ENCODE measurements around the gene BACH1. TPM values are rescaled to one million over a fixed set of nuclear protein-coding genes. Genes with fewer than 3 reads are reported as not detected.
A peak's percentile ranks its signal among the peaks of the same experiment; 100 is the strongest.
"Not testable (repeated sequence)": the region's sequence is repeated elsewhere in the genome, so short reads cannot be mapped to it uniquely, and the experiment has no call there.

BACH1 gene
- total RNA-seq, 2 donors from 2014 or later = 26.9 to 86.0 TPM

DNA sequence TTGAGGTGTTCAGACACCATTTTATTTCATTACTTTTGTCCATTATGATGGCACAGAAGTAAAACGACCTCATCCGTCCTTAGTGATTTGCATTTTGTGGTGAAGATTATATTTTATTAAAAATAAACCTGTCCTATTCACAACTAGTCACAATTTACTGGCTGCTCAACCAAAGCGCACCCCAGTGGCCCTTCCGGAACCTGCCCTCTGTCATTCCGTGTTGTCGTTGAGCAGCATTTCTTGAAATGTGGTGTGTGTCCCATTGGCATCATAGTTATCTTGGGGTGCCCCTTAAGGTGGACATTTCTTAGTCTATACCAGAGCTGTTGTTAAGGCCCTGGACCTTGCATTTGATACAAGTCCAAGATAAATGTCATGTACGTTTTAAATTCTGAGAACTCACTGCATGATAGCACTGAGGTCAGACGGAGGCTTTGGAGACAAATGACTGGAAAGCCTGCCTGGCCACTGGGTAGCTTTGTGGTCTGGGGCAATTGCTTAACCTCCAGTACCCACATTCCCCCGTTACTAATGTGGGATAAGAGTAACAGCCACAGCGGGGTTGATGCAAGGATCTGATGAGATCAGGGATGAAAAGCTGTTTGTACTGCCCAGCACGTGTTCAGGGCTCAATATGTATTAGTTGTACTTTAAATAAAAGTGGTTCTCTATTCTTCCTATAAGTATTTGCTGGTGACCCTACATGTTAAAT, 36.2 kb downstream of the BACH1 start:
- Mint-ChIP-seq H3K27ac (no peak overlapping the region), H3K27me3 (no peaks in the 10 kb centered on the region), H3K4me1 (peaks cover 24% of the 10 kb centered on the region), H3K9me3 (no peaks in the 10 kb centered on the region), H3K4me3 (no peak overlapping the region), H3K36me3 (ENCODE audit: low read depth) (peaks cover 88% of the 10 kb centered on the region)
- peak; percentile 41 for ATAC-seq (replicated peaks)

DNA sequence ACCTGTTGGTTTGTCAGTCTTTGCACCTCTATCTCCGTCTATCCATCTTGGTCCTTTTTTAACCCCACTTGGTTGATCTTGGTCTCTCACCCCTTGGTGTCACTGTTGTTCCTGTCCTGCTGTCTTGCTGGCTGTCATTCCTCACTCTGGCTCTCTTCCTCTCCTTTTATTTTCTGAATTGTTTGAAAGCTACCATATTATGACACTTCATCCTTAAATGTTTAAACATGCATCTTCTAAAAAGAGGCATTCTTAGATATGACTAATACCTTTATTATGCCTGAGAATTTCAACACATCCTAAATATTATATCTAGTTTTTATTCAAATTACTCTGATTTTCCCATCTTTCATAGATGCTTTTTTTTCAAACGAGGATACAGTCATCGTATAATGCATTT, 37.0 kb downstream of the BACH1 start:
- Mint-ChIP-seq H3K9me3 (no peaks in the 10 kb centered on the region), H3K27me3 (no peaks in the 10 kb centered on the region)

DNA sequence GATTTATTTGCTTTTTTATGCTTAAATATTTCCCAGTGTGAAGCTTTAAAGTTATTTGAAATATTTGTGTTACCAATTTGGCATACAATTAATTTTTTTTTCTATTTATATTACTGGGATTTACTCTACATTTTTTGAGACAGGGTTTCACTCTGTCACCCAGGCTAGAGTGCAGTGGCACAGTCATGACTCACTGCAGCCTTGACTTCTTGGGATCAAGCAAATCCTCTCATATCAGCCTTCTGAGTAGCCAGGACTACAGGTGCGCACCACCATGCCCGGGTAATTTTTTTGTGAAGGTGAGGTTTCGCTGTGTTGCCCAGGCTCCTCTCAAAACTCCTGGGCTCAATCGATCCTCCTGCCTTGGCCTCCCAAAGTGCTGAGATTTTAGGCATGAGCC, 39.5 kb downstream of the BACH1 start:
- H3K36me3 Mint-ChIP-seq (ENCODE audit: low read depth) = peaks cover 85% of the 10 kb centered on the region
- peaks cover 20% of the 10 kb centered on the region for H3K4me1 Mint-ChIP-seq
- no peak overlapping the region for H3K27ac Mint-ChIP-seq
- no peak for ATAC-seq (replicated peaks)
- H3K27me3 Mint-ChIP-seq = no peaks in the 10 kb centered on the region
- no peaks in the 10 kb centered on the region for H3K9me3 Mint-ChIP-seq
- H3K4me3 Mint-ChIP-seq = no peak overlapping the region

More for the DNA sequence above, 37.0 kb downstream of the BACH1 start:
- no peak overlapping the region for H3K27ac Mint-ChIP-seq
- peaks cover 24% of the 10 kb centered on the region for H3K4me1 Mint-ChIP-seq
- H3K36me3 Mint-ChIP-seq (ENCODE audit: low read depth) = peaks cover 88% of the 10 kb centered on the region
- ATAC-seq (replicated peaks) = no peak
- no peak overlapping the region for H3K4me3 Mint-ChIP-seq

DNA sequence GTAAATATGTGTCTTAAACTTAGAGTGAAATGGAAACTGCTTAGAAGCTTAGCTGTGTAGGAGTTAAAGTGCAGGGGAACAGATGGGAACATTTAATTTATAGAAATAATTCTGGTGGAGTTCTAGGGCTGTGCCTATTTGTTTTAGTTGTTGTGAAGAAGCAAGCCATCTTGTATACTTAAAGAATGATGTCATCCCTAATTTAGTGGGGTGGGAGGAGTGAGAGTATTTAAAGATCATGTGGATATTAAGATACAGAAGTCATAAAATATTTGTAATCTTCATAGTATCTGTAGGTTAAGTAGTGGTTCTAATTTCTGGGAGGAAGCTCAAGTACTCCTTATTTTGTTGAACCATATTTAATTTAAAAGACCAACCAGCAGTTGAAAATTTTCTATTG, 41.5 kb downstream of the BACH1 start:
- peaks cover 92% of the 10 kb centered on the region for H3K36me3 Mint-ChIP-seq (ENCODE audit: low read depth)
- ATAC-seq (replicated peaks) = no peak
- H3K4me3 Mint-ChIP-seq = no peak overlapping the region
- peaks cover 22% of the 10 kb centered on the region for H3K4me1 Mint-ChIP-seq
- no peak overlapping the region for H3K27ac Mint-ChIP-seq
- no peaks in the 10 kb centered on the region for H3K27me3 Mint-ChIP-seq
- no peaks in the 10 kb centered on the region for H3K9me3 Mint-ChIP-seq

DNA sequence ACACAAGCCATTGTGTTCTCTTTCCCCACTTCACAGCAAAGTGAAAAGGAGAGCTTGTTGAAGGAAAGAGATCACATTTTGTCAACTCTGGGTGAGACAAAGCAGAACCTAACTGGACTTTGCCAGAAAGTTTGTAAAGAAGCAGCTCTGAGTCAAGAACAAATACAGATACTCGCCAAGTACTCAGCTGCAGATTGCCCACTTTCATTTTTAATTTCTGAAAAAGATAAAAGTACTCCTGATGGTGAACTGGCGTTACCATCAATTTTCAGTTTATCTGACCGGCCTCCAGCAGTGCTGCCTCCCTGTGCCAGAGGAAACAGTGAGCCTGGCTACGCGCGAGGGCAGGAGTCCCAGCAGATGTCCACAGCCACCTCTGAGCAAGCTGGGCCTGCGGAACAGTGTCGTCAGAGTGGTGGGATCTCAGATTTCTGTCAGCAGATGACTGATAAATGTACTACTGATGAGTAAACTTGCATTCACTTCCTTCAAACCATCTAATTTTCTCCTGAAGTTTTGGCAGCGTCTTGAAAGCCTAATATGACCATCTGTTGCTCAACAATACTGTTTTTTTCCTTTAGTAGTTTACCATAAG, 43.7 kb downstream of the BACH1 start:
- Mint-ChIP-seq H3K4me1 (peaks cover 21% of the 10 kb centered on the region), H3K9me3 (no peaks in the 10 kb centered on the region), H3K27ac (peak overlapping the region; percentile 95), H3K36me3 (ENCODE audit: low read depth) (peaks cover 75% of the 10 kb centered on the region), H3K27me3 (no peaks in the 10 kb centered on the region), H3K4me3 (peak overlapping the region; percentile 80)
- peak; percentile 99 for ATAC-seq (replicated peaks)

DNA sequence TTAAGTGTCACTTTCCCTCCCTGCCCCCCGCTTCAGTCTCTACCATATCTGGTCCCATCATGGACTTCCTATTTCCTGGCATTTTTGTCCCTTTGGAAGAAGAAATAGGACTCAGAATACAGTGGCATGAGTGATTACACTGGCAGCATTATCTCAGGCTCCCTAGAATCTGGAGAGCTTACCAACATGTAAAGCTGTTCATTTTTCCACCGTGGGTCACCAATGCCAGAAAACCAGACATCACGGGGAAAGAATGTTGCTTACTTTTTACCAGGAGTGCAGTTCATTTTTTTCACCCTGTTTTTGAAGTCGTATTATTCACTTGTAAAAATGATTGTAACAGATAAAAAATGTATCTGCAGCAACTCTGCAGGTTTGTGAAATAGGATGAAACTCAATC, 44.8 kb downstream of the BACH1 start:
- H3K9me3 Mint-ChIP-seq = no peaks in the 10 kb centered on the region
- H3K4me1 Mint-ChIP-seq = peaks cover 31% of the 10 kb centered on the region
- H3K27me3 Mint-ChIP-seq = no peaks in the 10 kb centered on the region

DNA sequence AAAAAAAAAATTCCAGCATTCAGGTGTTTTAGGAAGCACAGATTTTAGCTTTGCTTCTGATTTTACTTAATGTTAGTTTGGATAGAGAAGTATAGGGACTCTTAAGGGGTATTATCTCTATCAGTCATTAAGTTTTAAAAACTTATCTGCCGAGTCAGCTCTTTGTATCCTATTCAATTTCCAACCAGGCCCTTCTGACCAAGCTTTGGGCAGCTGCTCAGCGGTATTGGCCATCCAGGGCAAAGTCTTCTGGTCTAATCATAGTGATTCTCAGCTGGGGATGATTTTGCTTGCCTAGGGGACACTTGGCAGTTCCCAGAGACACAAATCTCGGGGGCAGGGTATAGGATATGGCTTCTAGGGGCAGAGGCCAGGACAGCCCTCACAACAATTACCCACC, 47.6 kb downstream of the BACH1 start:
- H3K4me3 Mint-ChIP-seq = peak overlapping the region; percentile 0
- peaks cover 39% of the 10 kb centered on the region for H3K4me1 Mint-ChIP-seq
- H3K27ac Mint-ChIP-seq = peak overlapping the region; percentile 0
- H3K27me3 Mint-ChIP-seq = no peaks in the 10 kb centered on the region
- H3K9me3 Mint-ChIP-seq = no peaks in the 10 kb centered on the region
- H3K36me3 Mint-ChIP-seq (ENCODE audit: low read depth) = peaks cover 57% of the 10 kb centered on the region
- no peak for ATAC-seq (replicated peaks)

More for the DNA sequence above, 44.8 kb downstream of the BACH1 start:
- H3K4me3 Mint-ChIP-seq = peak overlapping the region; percentile 80
- peaks cover 68% of the 10 kb centered on the region for H3K36me3 Mint-ChIP-seq (ENCODE audit: low read depth)
- peak overlapping the region; percentile 95 for H3K27ac Mint-ChIP-seq
- ATAC-seq (replicated peaks) = no peak

DNA sequence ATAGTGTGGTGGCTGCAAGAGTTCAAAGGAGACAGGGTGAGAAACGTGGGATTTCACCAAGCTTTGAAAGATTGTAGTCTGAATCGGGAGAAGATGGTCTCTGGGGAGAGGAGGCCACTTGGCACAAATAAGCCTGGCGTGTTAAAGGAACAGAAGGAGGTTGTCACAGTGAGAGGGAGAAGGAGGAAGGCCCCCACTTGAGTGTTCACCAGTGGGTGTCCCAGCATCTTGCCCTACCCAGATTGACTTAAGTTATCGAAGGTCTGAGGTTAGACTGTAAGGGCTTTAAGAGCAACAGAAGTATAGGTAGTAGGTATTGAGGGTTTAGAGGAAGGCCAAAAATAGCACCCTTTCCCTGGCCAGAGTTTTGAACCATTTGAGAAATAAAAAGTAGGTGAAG, 48.0 kb downstream of the BACH1 start:
- ATAC-seq (replicated peaks) = no peak
- Mint-ChIP-seq H3K4me3 (peak overlapping the region; percentile 0), H3K27me3 (no peaks in the 10 kb centered on the region), H3K36me3 (ENCODE audit: low read depth) (peaks cover 57% of the 10 kb centered on the region), H3K27ac (peak overlapping the region; percentile 0), H3K9me3 (no peaks in the 10 kb centered on the region), H3K4me1 (peaks cover 38% of the 10 kb centered on the region)

DNA sequence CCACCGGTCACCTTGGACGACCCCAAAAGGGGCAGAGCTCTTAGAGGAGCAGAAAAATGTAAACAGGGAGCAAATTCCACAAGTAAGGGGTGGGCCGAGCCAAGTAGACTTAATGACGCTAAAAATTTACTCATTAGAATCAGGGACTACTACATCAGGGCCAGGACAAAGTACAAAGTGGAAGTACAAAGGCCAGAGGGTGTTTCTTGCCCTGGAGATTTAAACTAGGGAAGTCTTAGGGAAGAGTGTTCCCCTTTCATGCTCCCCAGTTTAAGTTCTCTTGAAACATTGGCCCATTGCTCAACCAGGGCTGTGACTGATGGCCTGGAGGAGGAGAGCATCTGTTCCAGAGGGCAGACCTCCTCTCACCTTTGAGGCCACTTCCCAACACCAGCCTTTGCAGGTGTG, 48.6 kb downstream of the BACH1 start:
- H3K27ac Mint-ChIP-seq = peak overlapping the region; percentile 0
- peak overlapping the region; percentile 44 for H3K4me3 Mint-ChIP-seq
- H3K36me3 Mint-ChIP-seq (ENCODE audit: low read depth) = peaks cover 53% of the 10 kb centered on the region

DNA sequence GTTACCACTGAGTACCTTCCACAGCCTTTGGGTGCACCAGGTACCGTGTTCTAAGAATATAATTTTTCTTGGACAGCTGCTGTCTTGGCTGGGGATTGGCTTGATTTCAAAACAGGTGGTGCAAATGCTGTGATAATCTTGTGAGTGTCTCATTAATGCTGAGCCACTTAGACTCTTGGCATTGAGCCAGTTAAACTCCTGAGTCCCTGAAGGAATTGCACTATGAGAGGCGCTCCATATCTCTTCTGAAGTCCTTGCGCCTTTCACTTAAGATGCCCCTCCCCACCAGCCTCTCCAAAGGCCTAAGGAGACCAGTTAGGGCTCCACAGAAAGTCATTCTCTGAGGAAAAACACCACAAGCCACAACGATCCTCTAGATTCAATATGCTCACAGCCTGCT, 51.0 kb downstream of the BACH1 start:
- Mint-ChIP-seq H3K27me3 (no peaks in the 10 kb centered on the region), H3K4me1 (peaks cover 23% of the 10 kb centered on the region), H3K27ac (peak overlapping the region; percentile 12), H3K4me3 (no peak overlapping the region), H3K9me3 (peaks cover 10% of the 10 kb centered on the region), H3K36me3 (ENCODE audit: low read depth) (peaks cover 53% of the 10 kb centered on the region)
- no peak for ATAC-seq (replicated peaks)

More for the DNA sequence above, 48.6 kb downstream of the BACH1 start:
- H3K9me3 Mint-ChIP-seq = no peaks in the 10 kb centered on the region
- no peak for ATAC-seq (replicated peaks)
- H3K27me3 Mint-ChIP-seq = no peaks in the 10 kb centered on the region
- H3K4me1 Mint-ChIP-seq = peaks cover 32% of the 10 kb centered on the region

DNA sequence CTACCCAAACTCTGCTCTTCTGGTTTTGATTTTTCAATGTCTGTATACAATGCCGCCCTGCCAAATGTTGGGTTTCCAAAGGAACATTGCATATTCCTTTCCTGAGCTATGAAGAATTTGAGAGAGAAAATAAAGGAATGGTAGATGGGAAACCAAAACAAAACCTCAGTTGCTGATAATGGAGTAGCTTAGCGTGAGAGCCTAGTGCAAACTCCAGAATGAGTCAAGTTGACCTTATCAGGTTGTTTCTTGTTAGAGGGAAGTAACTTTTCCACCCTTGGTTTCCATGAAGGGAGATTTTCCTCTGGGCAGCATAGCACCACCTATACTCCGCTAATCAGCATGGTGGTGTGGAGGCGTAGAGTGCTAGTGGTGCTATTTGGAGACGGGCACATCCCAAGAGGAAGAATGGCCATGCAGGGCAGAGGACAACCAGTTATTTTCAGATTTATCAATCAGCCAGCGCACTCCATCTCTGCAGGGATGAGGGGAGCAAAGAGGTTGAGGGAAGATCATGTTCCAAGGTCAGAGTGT, 51.6 kb downstream of the BACH1 start:
- Mint-ChIP-seq H3K4me3 (no peak overlapping the region), H3K27me3 (no peaks in the 10 kb centered on the region), H3K36me3 (ENCODE audit: low read depth) (peaks cover 50% of the 10 kb centered on the region), H3K27ac (peak overlapping the region; percentile 12), H3K9me3 (peaks cover 11% of the 10 kb centered on the region), H3K4me1 (peaks cover 23% of the 10 kb centered on the region)
- no peak for ATAC-seq (replicated peaks)

DNA sequence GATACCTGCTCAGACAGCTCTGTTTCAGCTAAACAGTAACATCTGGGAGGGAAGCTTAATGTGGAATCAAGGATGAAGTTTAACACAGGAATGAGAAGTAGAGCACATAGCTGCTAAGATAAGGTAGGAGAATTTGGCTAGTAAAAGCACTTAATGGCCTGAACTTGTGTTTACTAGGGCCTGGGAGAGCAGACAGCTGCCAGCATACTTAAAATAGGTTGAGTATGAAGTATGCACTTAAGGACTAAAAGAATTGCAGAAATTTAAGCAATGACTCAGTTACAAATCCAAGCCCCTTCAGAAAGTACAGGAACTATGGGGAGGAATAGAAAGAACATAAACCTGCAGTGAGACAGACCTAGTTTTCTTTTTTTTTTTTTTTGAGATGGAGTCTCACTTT, 53.0 kb downstream of the BACH1 start:
- no peak overlapping the region for H3K4me3 Mint-ChIP-seq
- no peak for ATAC-seq (replicated peaks)
- peaks cover 21% of the 10 kb centered on the region for H3K4me1 Mint-ChIP-seq
- peaks cover 11% of the 10 kb centered on the region for H3K9me3 Mint-ChIP-seq
- no peak overlapping the region for H3K27ac Mint-ChIP-seq
- H3K27me3 Mint-ChIP-seq = no peaks in the 10 kb centered on the region
- H3K36me3 Mint-ChIP-seq (ENCODE audit: low read depth) = peaks cover 50% of the 10 kb centered on the region

DNA sequence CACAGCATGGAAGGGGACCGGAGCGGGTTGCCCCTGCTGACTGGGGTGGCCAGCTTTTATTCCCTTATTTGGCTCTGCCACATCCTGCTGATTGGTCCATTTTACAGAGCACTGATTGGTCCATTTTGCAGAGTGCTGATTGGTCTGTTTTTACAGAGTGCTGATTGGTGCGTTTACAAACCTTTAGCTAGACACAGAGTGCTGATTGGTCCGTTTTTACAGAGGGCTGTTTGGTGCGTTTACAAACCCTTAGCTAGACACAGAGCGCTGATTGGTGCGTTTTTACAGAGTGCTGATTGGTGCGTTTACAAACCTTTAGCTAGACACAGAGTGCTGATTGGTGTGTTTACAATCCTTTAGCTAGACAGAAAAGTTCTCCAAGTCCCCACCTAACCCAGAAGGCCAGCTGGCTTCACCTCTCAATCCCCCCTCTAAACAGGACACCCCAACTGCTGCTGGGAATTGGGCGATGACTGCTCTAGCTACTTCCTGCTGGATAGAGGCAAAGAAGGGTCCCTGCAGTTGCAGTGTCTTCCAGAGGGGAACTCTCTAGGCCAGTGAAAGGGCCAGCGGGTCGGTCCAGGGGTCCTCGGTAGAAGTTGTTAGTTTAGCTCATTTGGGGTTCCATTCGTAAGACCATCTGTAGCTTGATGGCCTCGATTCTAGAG, 56.5 kb downstream of the BACH1 start:
- H3K9me3 Mint-ChIP-seq = peaks cover 11% of the 10 kb centered on the region
- H3K27ac Mint-ChIP-seq; H3K4me3 Mint-ChIP-seq; ATAC-seq (replicated peaks); H3K27me3 Mint-ChIP-seq; H3K4me1 Mint-ChIP-seq: not testable (repeated sequence)
- H3K36me3 Mint-ChIP-seq (ENCODE audit: low read depth) = peaks cover 46% of the 10 kb centered on the region

DNA sequence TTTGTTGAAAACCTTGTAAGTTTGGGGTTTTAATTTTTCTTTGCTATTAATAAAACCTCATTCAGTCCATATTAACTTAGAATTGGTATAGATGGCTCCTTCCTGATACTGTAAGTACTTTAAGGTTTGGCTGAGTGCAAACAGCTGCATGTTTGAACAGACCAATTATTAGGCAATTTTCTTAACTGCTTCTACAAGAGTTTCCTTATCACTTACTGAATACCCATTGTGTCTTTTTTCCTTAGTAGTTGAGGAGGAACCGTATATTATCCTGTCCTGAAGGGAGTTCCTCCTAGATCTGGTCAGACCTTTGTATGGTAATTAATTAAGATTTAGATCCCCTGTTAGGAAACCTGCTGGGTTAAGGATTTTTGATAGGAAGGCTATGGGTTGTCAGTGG, 57.6 kb downstream of the BACH1 start:
- ATAC-seq (replicated peaks) = not testable (repeated sequence)

DNA sequence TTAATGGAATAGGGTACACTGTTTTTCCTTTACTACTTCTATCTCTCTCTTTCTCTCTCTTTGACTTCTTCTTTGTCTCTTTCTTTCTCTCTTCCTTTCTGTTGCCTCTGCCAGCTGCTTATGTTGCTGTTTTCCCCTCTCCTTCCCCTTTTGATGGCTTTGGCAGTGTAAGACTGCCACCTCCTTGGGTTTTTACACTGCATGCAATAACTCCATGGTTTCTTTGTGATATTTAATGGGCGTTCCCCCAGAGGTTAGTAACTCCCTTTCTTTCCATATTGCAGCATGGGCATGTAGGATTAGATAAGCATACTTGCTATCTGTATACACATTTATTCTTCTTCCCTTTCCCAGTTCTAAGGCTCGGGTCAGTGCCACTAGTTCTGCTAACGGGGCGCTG, 58.1 kb downstream of the BACH1 start:
- peaks cover 43% of the 10 kb centered on the region for H3K36me3 Mint-ChIP-seq (ENCODE audit: low read depth)
- not testable (repeated sequence) for ATAC-seq (replicated peaks); H3K4me3 Mint-ChIP-seq; H3K27ac Mint-ChIP-seq; H3K27me3 Mint-ChIP-seq; H3K4me1 Mint-ChIP-seq
- H3K9me3 Mint-ChIP-seq = peaks cover 11% of the 10 kb centered on the region

More for the DNA sequence above, 57.6 kb downstream of the BACH1 start:
- not testable (repeated sequence) for H3K27ac Mint-ChIP-seq, H3K27me3 Mint-ChIP-seq, H3K4me3 Mint-ChIP-seq, H3K4me1 Mint-ChIP-seq
- peaks cover 11% of the 10 kb centered on the region for H3K9me3 Mint-ChIP-seq
- H3K36me3 Mint-ChIP-seq (ENCODE audit: low read depth) = peaks cover 43% of the 10 kb centered on the region
